HG03342 (cell line): ENCODE results near the gene DYNC1LI1.

Source experiments
- ATAC-seq: cut with Tn5 transposase; IDR thresholded peaks from one replicate; pipeline ENCODE4 v1.9.1; 2021; ENCODE audit warnings: mild to moderate bottlenecking, moderate library complexity; ENCODE audit not compliant: unreplicated experiment

Gene DYNC1LI1

GRCh38 chr3:32570421-32571191 is at the start of gene DYNC1LI1:
Gene DYNC1LI1, minus strand, starts transcription at chr3:32570858. Its CDS starts 88 bp downstream, at chr3:32570770.
- peak; percentile 84 for ATAC-seq

- ATAC-seq = no peak
Observed at GRCh38 chr3:32619395-32619794, 48.7 kb upstream of the DYNC1LI1 start.

- no peak for ATAC-seq
Observed at GRCh38 chr3:32616267-32616962, 45.8 kb upstream of the DYNC1LI1 start.

GRCh38 chr3:32614956-32615355 is 44.3 kb upstream of the DYNC1LI1 start:
- no peak for ATAC-seq

- ATAC-seq = no peak
Observed at GRCh38 chr3:32613183-32613582, 42.5 kb upstream of the DYNC1LI1 start.

GRCh38 chr3:32612547-32612946 is 41.9 kb upstream of the DYNC1LI1 start:
- ATAC-seq = no peak

GRCh38 chr3:32607522-32607921 is 36.9 kb upstream of the DYNC1LI1 start:
- no peak for ATAC-seq

- no peak for ATAC-seq
Observed at GRCh38 chr3:32606960-32607359, 36.3 kb upstream of the DYNC1LI1 start.

GRCh38 chr3:32606277-32606676 is 35.6 kb upstream of the DYNC1LI1 start:
- ATAC-seq = no peak

GRCh38 chr3:32603064-32603463 is 32.4 kb upstream of the DYNC1LI1 start:
- no peak for ATAC-seq

- no peak for ATAC-seq
Observed at GRCh38 chr3:32602206-32602605, 31.5 kb upstream of the DYNC1LI1 start.

- ATAC-seq = no peak
Observed at GRCh38 chr3:32601722-32602121, 31.1 kb upstream of the DYNC1LI1 start.

GRCh38 chr3:32597656-32598055 is 27.0 kb upstream of the DYNC1LI1 start:
- no peak for ATAC-seq

GRCh38 chr3:32596909-32597369 is 26.3 kb upstream of the DYNC1LI1 start:
- ATAC-seq = no peak

GRCh38 chr3:32596282-32596908 is 25.7 kb upstream of the DYNC1LI1 start:
- no peak for ATAC-seq

- ATAC-seq = no peak
Observed at GRCh38 chr3:32595323-32595722, 24.7 kb upstream of the DYNC1LI1 start.

- no peak for ATAC-seq
Observed at GRCh38 chr3:32593903-32594525, 23.4 kb upstream of the DYNC1LI1 start.

GRCh38 chr3:32592696-32593353 is 22.2 kb upstream of the DYNC1LI1 start:
- ATAC-seq = no peak

GRCh38 chr3:32592011-32592410 is 21.4 kb upstream of the DYNC1LI1 start:
- ATAC-seq = no peak

GRCh38 chr3:32591186-32591585 is 20.5 kb upstream of the DYNC1LI1 start:
- ATAC-seq = no peak

- ATAC-seq = no peak
Observed at GRCh38 chr3:32586356-32586755, 15.7 kb upstream of the DYNC1LI1 start.
